Measurements from ENCODE around the gene BAX.

BAX gene

DNA sequence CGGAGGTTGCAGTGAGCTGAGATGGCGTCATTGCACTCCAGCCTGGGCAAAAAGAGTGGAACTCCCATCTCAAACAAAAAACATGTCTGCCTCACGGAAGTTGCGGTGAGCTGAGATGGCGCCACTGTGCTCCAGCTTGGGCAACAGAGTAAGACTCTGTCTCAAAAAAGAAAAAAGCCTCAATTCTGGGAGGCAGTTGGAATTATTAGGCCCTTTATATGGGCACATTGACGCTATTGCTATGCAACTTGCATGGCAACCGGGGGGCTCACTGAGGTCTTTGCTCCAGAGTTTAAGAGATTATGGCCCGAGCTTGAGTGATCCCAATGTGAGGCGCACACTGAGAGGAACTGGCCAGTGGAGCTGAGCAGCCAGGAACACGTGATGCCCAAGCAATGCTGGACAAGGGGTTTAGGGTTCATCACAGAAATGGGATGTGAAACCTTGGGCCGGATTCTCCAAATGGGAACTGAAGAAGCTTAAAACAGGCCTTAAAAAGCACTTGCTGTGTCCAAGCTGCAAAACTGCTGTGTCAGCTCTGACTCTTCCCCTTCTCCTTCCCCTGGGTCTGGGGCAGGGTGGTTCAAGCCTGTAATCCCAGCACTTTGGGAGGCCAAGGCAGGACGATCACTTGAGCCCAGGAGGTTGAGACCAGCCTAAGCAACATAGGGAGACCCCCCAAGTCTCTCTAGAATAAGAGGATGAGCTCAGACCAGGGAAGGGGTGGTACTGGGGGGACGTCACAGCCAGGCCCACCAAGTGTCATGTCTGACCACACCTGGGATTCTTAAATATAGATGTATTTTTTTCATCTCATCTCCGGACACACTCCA is 12.9 kb downstream of the BAX start:
- no peak overlapping the region for H4K8ac ChIP-seq (ENCODE audit: low read depth, low read length)
- H3K23ac ChIP-seq (ENCODE audit: low read length) = no peak overlapping the region
- H2BK120ac ChIP-seq (ENCODE audit: low read depth, low read length) = no peak overlapping the region
- H3K4ac ChIP-seq (ENCODE audit: low read depth, low read length) = no peak overlapping the region
- H3K18ac ChIP-seq (ENCODE audit: low read length) = no peak overlapping the region
- no peak overlapping the region for H2AK5ac ChIP-seq (ENCODE audit: low read length)
- no peak overlapping the region for H2BK15ac ChIP-seq (replicated peaks; ENCODE audit: low read depth)
- peak; percentile 70 for DNase-seq
- peaks cover 6% of the 10 kb centered on the region for H3K79me1 ChIP-seq (ENCODE audit: low read length)
- no peak overlapping the region for H3K56ac ChIP-seq (ENCODE audit: low read length)
- H2BK5ac ChIP-seq (ENCODE audit: low read length) = no peak overlapping the region
- H3K27me3 ChIP-seq (ENCODE audit: insufficient read depth, low read length, poor library complexity) = no peaks in the 10 kb centered on the region
- H3K9ac ChIP-seq (ENCODE audit: low read length) = no peak overlapping the region
- peaks cover 13% of the 10 kb centered on the region for H3K79me2 ChIP-seq (ENCODE audit: control insufficient read depth, insufficient read depth, low read length)
- WGBS (ENCODE audit: extremely low coverage, insufficient coverage, low lambda C conversion rate) = no CpG with 5 or more reads among the region's 14 CpGs
- no peak overlapping the region for H4K5ac ChIP-seq (ENCODE audit: low read length)
- H3K27ac ChIP-seq (ENCODE audit: low read depth, low read length) = no peak overlapping the region
- H3K4me3 ChIP-seq (ENCODE audit: low read length) = no peak overlapping the region
- H3K4me1 ChIP-seq (ENCODE audit: control insufficient read depth, low read depth, low read length) = peaks cover 14% of the 10 kb centered on the region
- no peak overlapping the region for H3K4me2 ChIP-seq (ENCODE audit: low read length)
- H3K36me3 ChIP-seq (ENCODE audit: control insufficient read depth, insufficient read depth, low read length) = no peaks in the 10 kb centered on the region

DNA sequence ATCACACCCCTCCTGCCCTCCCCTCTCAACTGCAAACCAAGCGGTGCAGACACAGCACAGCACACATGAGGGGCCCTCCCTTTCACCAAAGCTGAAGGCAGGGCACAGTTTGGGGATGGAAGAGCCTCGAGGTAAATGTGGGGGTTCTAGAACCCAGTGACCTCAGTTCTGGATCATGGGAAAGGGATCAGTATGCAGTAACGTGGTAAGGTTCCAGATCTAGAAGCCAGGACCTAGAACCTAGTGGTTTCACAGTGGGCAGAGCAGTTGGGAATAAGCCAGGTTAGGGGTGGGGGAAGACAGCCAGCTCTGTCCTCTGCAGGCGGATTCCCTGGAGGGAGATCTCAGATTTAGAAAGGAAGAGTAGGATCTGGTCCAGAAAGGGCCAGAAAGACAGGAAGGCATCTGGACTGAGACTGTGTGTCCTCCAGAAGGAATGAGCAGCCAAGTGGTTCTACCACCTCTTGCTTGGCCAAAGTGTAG is 13.5 kb downstream of the BAX start:
- Histone ChIP-seq H3K79me1 (ENCODE audit: low read length) (peaks cover 6% of the 10 kb centered on the region), H2BK120ac (ENCODE audit: low read depth, low read length) (no peak overlapping the region), H3K18ac (ENCODE audit: low read length) (no peak overlapping the region), H4K5ac (ENCODE audit: low read length) (no peak overlapping the region), H3K27me3 (ENCODE audit: insufficient read depth, low read length, poor library complexity) (no peaks in the 10 kb centered on the region), H2BK5ac (ENCODE audit: low read length) (no peak overlapping the region), H4K8ac (ENCODE audit: low read depth, low read length) (no peak overlapping the region), H3K4ac (ENCODE audit: low read depth, low read length) (no peak overlapping the region), H3K4me3 (ENCODE audit: low read length) (no peak overlapping the region), H3K4me1 (ENCODE audit: control insufficient read depth, low read depth, low read length) (peaks cover 12% of the 10 kb centered on the region), H3K79me2 (ENCODE audit: control insufficient read depth, insufficient read depth, low read length) (peaks cover 13% of the 10 kb centered on the region), H2AK5ac (ENCODE audit: low read length) (no peak overlapping the region), H3K9ac (ENCODE audit: low read length) (no peak overlapping the region), H2BK15ac (replicated peaks; ENCODE audit: low read depth) (no peak overlapping the region), H3K36me3 (ENCODE audit: control insufficient read depth, insufficient read depth, low read length) (no peaks in the 10 kb centered on the region), H3K4me2 (ENCODE audit: low read length) (no peak overlapping the region), H3K56ac (ENCODE audit: low read length) (no peak overlapping the region), H3K23ac (ENCODE audit: low read length) (no peak overlapping the region), H3K27ac (ENCODE audit: low read depth, low read length) (no peak overlapping the region)
- WGBS (ENCODE audit: extremely low coverage, insufficient coverage, low lambda C conversion rate) = no CpG with 5 or more reads among the region's 4 CpGs
- DNase-seq = peak; percentile 48

GRCh38 chr19:48968813-48969218 is 14.1 kb downstream of the BAX start:
- Histone ChIP-seq H3K9ac (ENCODE audit: low read length) (no peak overlapping the region), H3K79me2 (ENCODE audit: control insufficient read depth, insufficient read depth, low read length) (peaks cover 13% of the 10 kb centered on the region)

GRCh38 chr19:48969276-48970138 is 14.8 kb downstream of the BAX start:
- H3K56ac ChIP-seq (ENCODE audit: low read length) = no peak overlapping the region
- H3K18ac ChIP-seq (ENCODE audit: low read length) = no peak overlapping the region
- no peaks in the 10 kb centered on the region for H3K27me3 ChIP-seq (ENCODE audit: insufficient read depth, low read length, poor library complexity)
- peaks cover 6% of the 10 kb centered on the region for H3K79me1 ChIP-seq (ENCODE audit: low read length)
- no peak overlapping the region for H4K8ac ChIP-seq (ENCODE audit: low read depth, low read length)
- H2BK5ac ChIP-seq (ENCODE audit: low read length) = no peak overlapping the region
- H3K4me2 ChIP-seq (ENCODE audit: low read length) = no peak overlapping the region
- H3K23ac ChIP-seq (ENCODE audit: low read length) = no peak overlapping the region
- H3K4me1 ChIP-seq (ENCODE audit: control insufficient read depth, low read depth, low read length) = peaks cover 2% of the 10 kb centered on the region
- no peak overlapping the region for H3K4me3 ChIP-seq (ENCODE audit: low read length)
- no peak overlapping the region for H3K9ac ChIP-seq (ENCODE audit: low read length)
- no peak overlapping the region for H3K27ac ChIP-seq (ENCODE audit: low read depth, low read length)
- peaks cover 13% of the 10 kb centered on the region for H3K79me2 ChIP-seq (ENCODE audit: control insufficient read depth, insufficient read depth, low read length)
- no peak overlapping the region for H2AK5ac ChIP-seq (ENCODE audit: low read length)
- peaks cover 5% of the 10 kb centered on the region for H3K36me3 ChIP-seq (ENCODE audit: control insufficient read depth, insufficient read depth, low read length)
- H2BK120ac ChIP-seq (ENCODE audit: low read depth, low read length) = no peak overlapping the region
- no peak overlapping the region for H3K4ac ChIP-seq (ENCODE audit: low read depth, low read length)
- H2BK15ac ChIP-seq (replicated peaks; ENCODE audit: low read depth) = no peak overlapping the region
- no peak overlapping the region for H4K5ac ChIP-seq (ENCODE audit: low read length)
- no CpG with 5 or more reads among the region's 45 CpGs for WGBS (ENCODE audit: extremely low coverage, insufficient coverage, low lambda C conversion rate)
- DNase-seq = peak; percentile 81

More at GRCh38 chr19:48968813-48969218, 14.1 kb downstream of the BAX start:
- H3K4me2 ChIP-seq (ENCODE audit: low read length) = no peak overlapping the region
- H3K18ac ChIP-seq (ENCODE audit: low read length) = no peak overlapping the region
- H3K4me1 ChIP-seq (ENCODE audit: control insufficient read depth, low read depth, low read length) = peaks cover 8% of the 10 kb centered on the region
- no CpG with 5 or more reads among the region's 15 CpGs for WGBS (ENCODE audit: extremely low coverage, insufficient coverage, low lambda C conversion rate)
- no peak overlapping the region for H2BK5ac ChIP-seq (ENCODE audit: low read length)
- no peak overlapping the region for H3K56ac ChIP-seq (ENCODE audit: low read length)
- H3K36me3 ChIP-seq (ENCODE audit: control insufficient read depth, insufficient read depth, low read length) = peaks cover 2% of the 10 kb centered on the region
- H4K5ac ChIP-seq (ENCODE audit: low read length) = no peak overlapping the region
- H3K79me1 ChIP-seq (ENCODE audit: low read length) = peaks cover 6% of the 10 kb centered on the region
- H3K4me3 ChIP-seq (ENCODE audit: low read length) = no peak overlapping the region
- H2BK15ac ChIP-seq (replicated peaks; ENCODE audit: low read depth) = no peak overlapping the region
- H2BK120ac ChIP-seq (ENCODE audit: low read depth, low read length) = no peak overlapping the region
- no peak overlapping the region for H2AK5ac ChIP-seq (ENCODE audit: low read length)
- H3K27me3 ChIP-seq (ENCODE audit: insufficient read depth, low read length, poor library complexity) = no peaks in the 10 kb centered on the region
- no peak overlapping the region for H3K4ac ChIP-seq (ENCODE audit: low read depth, low read length)
- DNase-seq = no peak
- no peak overlapping the region for H3K27ac ChIP-seq (ENCODE audit: low read depth, low read length)
- no peak overlapping the region for H4K8ac ChIP-seq (ENCODE audit: low read depth, low read length)
- no peak overlapping the region for H3K23ac ChIP-seq (ENCODE audit: low read length)

GRCh38 chr19:48970139-48970766 is 15.6 kb downstream of the BAX start:
- H3K4me1 ChIP-seq (ENCODE audit: control insufficient read depth, low read depth, low read length) = no peaks in the 10 kb centered on the region
- H3K4ac ChIP-seq (ENCODE audit: low read depth, low read length) = no peak overlapping the region
- H3K36me3 ChIP-seq (ENCODE audit: control insufficient read depth, insufficient read depth, low read length) = peaks cover 5% of the 10 kb centered on the region
- no peak overlapping the region for H3K27ac ChIP-seq (ENCODE audit: low read depth, low read length)
- no peak overlapping the region for H2BK5ac ChIP-seq (ENCODE audit: low read length)
- no peak overlapping the region for H3K4me3 ChIP-seq (ENCODE audit: low read length)
- no peak overlapping the region for H2BK120ac ChIP-seq (ENCODE audit: low read depth, low read length)
- H4K5ac ChIP-seq (ENCODE audit: low read length) = no peak overlapping the region
- no peak for DNase-seq
- no peak overlapping the region for H3K23ac ChIP-seq (ENCODE audit: low read length)
- peaks cover 12% of the 10 kb centered on the region for H3K79me2 ChIP-seq (ENCODE audit: control insufficient read depth, insufficient read depth, low read length)
- H3K18ac ChIP-seq (ENCODE audit: low read length) = no peak overlapping the region
- H2AK5ac ChIP-seq (ENCODE audit: low read length) = no peak overlapping the region
- H3K56ac ChIP-seq (ENCODE audit: low read length) = no peak overlapping the region
- H3K27me3 ChIP-seq (ENCODE audit: insufficient read depth, low read length, poor library complexity) = no peaks in the 10 kb centered on the region
- no peak overlapping the region for H4K8ac ChIP-seq (ENCODE audit: low read depth, low read length)
- H3K4me2 ChIP-seq (ENCODE audit: low read length) = no peak overlapping the region
- no peak overlapping the region for H3K9ac ChIP-seq (ENCODE audit: low read length)
- no CpG with 5 or more reads among the region's 23 CpGs for WGBS (ENCODE audit: extremely low coverage, insufficient coverage, low lambda C conversion rate)
- H3K79me1 ChIP-seq (ENCODE audit: low read length) = peaks cover 6% of the 10 kb centered on the region
- H2BK15ac ChIP-seq (replicated peaks; ENCODE audit: low read depth) = no peak overlapping the region
